ENCODE measurements around the gene CDH23. TPM values are rescaled to one million over a fixed set of nuclear protein-coding genes. Genes with fewer than 3 reads are reported as not detected.

CDH23 gene
- total RNA-seq, 4 donors from 2014 or later = 7.1 to 56.2 (median 25.4) TPM

DNA sequence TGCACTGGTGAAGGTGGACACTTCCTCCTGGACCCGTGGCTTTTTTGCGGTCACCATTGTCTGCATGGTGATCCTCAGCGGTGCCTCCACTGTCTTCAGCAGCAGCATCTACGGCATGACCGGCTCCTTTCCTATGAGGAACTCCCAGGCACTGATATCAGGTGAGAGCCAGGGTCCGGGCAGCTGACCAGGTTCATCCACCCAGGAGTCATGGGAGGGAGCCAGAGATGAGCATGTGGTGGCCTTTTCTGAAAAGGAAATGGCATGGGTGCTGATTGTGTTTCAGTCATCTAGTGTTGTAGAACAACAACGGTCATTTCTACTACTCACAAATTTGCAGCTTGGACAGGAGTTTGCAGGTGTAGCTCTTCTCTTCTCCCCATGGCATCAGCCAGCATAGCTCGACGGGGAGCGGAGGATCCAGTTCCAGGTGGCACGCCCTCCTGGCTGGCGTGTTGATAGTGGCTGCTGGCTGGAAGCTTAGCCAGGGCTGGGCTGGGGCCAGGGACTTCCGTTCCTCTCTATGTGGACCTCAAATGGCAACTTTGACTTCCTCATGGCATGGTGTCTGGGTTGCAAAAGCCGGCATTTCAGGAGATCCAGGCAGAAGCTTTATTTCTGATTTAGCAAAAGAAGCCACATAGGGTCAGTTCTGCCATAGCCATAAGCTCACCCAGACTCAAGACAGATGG, 44.9 kb upstream of the CDH23 start:
- TF ChIP-seq, protein P1, sequence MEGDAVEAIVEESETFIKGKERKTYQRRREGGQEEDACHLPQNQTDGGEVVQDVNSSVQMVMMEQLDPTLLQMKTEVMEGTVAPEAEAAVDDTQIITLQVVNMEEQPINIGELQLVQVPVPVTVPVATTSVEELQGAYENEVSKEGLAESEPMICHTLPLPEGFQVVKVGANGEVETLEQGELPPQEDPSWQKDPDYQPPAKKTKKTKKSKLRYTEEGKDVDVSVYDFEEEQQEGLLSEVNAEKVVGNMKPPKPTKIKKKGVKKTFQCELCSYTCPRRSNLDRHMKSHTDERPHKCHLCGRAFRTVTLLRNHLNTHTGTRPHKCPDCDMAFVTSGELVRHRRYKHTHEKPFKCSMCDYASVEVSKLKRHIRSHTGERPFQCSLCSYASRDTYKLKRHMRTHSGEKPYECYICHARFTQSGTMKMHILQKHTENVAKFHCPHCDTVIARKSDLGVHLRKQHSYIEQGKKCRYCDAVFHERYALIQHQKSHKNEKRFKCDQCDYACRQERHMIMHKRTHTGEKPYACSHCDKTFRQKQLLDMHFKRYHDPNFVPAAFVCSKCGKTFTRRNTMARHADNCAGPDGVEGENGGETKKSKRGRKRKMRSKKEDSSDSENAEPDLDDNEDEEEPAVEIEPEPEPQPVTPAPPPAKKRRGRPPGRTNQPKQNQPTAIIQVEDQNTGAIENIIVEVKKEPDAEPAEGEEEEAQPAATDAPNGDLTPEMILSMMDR (IDR thresholded peaks at IDR 0.05) = no peak
- no peak for TF ChIP-seq POLR2A (IDR thresholded peaks at IDR 0.05)
- Histone ChIP-seq H3K4me1 (no peaks in the 10 kb centered on the region), H3K27ac (no peak overlapping the region), H3K4me3 (no peak overlapping the region), H3K27me3 (no peaks in the 10 kb centered on the region), H3K36me3 (no peaks in the 10 kb centered on the region), H3K9me3 (no peaks in the 10 kb centered on the region)
- intact Hi-C loops (cut with DNase I; ENCODE audit: low total_unique reads) = no loop called here
- DNase-seq = no peak

DNA sequence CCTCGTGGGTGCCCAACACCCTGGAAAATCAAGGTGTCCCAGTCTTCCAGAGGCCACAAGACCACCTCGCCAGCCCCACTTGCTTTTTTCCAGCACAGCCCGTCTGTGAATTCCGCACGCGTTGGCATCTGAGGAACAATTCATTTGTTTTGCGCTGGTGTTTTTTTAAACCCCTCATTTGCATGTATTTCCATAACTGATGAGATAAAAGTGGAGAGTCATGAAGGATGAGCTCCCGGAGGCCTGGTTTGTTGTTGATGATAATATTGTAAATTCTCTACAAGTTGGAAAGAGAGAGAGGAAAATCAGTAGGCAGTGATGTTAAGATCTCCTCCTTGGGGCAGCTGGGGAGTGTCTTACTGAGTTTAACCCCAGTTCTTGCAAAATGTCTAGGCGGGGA, 43.1 kb upstream of the CDH23 start:
- Histone ChIP-seq H3K4me1 (peaks cover 5 to 7% of the 10 kb centered on the region in 2 donors), H3K27ac (no peak overlapping the region), H3K9me3 (no peaks in the 10 kb centered on the region), H3K36me3 (no peaks in the 10 kb centered on the region), H3K4me3 (no peak overlapping the region), H3K27me3 (no peaks in the 10 kb centered on the region)
- intact Hi-C loops (cut with DNase I; ENCODE audit: low total_unique reads) = no loop called here
- TF ChIP-seq, protein P1 (IDR thresholded peaks at IDR 0.05) = no peak
- DNase-seq = no peak

DNA sequence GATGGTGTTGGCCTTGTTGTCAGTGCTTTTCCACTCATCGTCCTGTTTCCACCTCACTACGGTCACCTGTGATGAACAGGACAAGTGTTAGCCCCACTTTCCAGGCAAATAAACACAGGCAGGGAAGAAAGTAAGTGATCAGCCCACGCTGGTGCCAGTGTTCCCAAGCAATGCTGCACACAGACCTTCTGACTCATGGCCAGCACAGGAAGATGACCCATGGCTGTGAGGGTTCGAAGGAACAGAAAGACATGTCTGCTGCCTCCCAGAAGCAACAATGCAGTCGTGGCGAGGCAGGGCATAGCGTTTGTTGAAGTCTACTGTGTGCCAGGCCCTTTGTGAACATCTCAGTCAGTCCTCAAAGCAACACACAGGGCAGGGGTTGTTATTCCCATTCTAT, 41.9 kb upstream of the CDH23 start:
- H3K27ac ChIP-seq = no peak overlapping the region
- TF ChIP-seq, protein P1 (IDR thresholded peaks at IDR 0.05) = no peak
- no peak for TF ChIP-seq POLR2A (IDR thresholded peaks at IDR 0.05)
- peaks cover 8 to 12% of the 10 kb centered on the region in 2 donors for H3K4me1 ChIP-seq
- no peak overlapping the region for H3K4me3 ChIP-seq
- no peaks in the 10 kb centered on the region for H3K9me3 ChIP-seq
- H3K36me3 ChIP-seq = no peaks in the 10 kb centered on the region
- no peaks in the 10 kb centered on the region for H3K27me3 ChIP-seq
- intact Hi-C loops (cut with DNase I; ENCODE audit: low total_unique reads) = no loop called here
- no peak for DNase-seq

DNA sequence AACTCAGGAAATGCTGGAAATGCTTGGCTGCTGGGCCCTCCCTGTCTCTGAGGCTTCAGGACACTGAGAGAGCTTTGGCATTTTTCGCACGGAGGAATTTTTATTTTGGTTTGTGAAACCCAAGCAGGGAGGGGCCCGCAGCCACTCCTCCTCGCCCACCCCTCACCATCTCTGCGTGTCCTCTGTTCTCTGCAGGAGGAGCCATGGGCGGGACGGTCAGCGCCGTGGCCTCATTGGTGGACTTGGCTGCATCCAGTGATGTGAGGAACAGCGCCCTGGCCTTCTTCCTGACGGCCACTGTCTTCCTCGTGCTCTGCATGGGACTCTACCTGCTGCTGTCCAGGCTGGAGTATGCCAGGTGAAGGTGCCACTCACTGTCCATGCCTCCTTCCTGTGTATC, 40.8 kb upstream of the CDH23 start:
- intact Hi-C loops (cut with DNase I; ENCODE audit: low total_unique reads) = no loop called here
- Histone ChIP-seq H3K36me3 (no peaks in the 10 kb centered on the region), H3K27ac (no peak overlapping the region), H3K4me3 (no peak overlapping the region), H3K9me3 (no peaks in the 10 kb centered on the region), H3K27me3 (no peaks in the 10 kb centered on the region), H3K4me1 (peaks cover 12% of the 10 kb centered on the region in 2 donors)
- DNase-seq = no peak
- TF ChIP-seq POLR2A (IDR thresholded peaks at IDR 0.05) = no peak
- TF ChIP-seq, protein P1 (IDR thresholded peaks at IDR 0.05) = no peak

DNA sequence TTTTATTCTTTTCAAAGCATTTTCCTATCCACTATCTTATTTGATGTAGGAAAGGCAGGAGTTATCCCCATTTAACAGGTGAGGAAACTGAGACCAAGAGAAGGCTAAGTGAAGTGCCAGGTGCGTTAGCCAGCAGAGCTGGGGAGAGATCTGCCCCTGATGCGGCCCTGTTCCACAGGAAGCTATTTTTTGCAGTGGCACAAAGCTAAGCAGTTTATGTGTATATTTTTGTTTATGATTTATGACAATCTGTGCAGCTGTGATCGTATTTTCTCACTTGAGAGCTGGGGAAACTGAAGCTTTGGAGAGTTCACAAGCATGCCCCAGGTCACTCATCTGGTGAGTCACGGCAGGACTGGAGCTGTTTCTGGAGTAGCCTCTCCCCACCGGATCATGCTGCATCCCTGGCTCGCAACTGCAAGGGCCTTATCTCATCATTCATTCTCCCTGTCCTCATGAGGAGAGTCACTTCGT, 38.9 kb upstream of the CDH23 start:
- H3K36me3 ChIP-seq = no peaks in the 10 kb centered on the region
- peaks cover 12% of the 10 kb centered on the region in 2 donors for H3K4me1 ChIP-seq
- no peaks in the 10 kb centered on the region for H3K9me3 ChIP-seq
- DNase-seq = peak; percentile 82 to 89
- no peak overlapping the region for H3K4me3 ChIP-seq
- TF ChIP-seq, protein P1 (IDR thresholded peaks at IDR 0.05) = no peak
- TF ChIP-seq POLR2A (IDR thresholded peaks at IDR 0.05) = no peak
- intact Hi-C loops (cut with DNase I; ENCODE audit: low total_unique reads) = no loop called here
- H3K27me3 ChIP-seq = no peaks in the 10 kb centered on the region
- peak overlapping the region; percentile 80 to 88 for H3K27ac ChIP-seq

Measured in uterus (tissue), 4 donors.